ENCODE measurements around the gene C2orf66.

Gene C2orf66

GRCh38 chr2:196809260-196809659, at the start of gene C2orf66:
TSS of gene C2orf66 (minus strand) at chr2:196809355. CDS start at chr2:196809336, 19 bp downstream.
- H3K4me3 ChIP-seq (ENCODE audit: low read depth, low read length) = no peak within 1 kb of the TSS

DNA sequence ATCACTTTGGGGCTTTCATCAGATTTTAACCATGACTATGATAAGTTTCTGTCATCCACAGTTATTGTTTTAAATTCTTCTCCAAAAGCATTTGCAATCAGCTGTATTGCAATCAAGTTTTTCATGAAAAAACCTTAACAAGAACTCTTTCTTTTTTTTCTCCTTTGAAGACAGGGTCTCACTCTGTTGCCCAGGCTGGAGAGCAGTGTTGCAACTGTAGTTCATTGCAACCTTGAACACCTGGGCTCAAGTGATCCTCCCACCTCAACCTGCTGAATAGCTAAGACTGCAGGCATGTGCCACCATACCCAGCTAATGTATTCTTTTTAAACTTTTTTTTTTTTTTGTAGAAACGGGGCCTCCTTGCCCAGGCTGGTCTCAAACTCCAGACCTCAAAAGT, 45.5 kb upstream of the C2orf66 start:
- no peak overlapping the region for H3K4me3 ChIP-seq (ENCODE audit: low read depth, low read length)

GRCh38 chr2:196853301-196854087, 44.3 kb upstream of the C2orf66 start:
- no peak overlapping the region for H3K4me3 ChIP-seq (ENCODE audit: low read depth, low read length)

GRCh38 chr2:196851088-196851487, 41.9 kb upstream of the C2orf66 start:
- H3K4me3 ChIP-seq (ENCODE audit: low read depth, low read length) = no peak overlapping the region

DNA sequence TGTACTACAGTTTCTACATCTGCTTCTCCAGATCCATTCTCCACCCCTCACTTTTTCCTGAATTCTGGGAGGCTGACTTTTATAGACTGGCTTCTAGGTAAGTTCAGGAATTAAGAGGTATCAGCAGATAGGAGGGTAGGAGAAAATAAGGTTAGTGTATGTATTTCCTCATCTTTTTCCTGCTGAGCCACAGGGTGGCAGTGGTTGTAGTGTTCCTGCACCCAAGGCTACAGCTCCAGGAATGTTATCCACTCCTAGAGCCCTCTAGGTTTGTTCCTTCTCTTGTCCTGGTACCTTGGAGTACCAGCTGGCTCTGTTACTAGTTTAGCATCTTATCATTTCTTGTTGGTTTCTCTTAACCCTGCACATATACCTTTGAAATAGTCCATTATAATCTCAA, 40.7 kb upstream of the C2orf66 start:
- no peak overlapping the region for H3K4me3 ChIP-seq (ENCODE audit: low read depth, low read length)

DNA sequence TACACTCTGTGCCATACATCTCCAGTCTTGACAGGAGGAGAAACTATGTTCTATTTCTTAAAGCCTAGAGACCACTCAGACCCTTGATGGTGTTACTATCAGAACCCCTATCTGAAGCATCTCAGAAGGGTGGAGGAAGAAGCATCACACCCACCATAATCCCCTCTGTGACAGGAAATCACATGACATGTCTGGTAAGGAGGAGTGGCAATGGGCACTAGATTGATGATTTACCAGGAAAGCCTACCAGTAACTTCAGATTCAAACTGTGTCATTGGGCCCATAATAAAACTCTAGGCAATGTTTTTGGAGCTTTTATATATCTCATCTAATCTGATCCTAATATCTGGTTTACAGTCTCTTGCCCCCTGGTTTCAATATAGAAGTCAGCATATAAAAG, 37.1 kb upstream of the C2orf66 start:
- no peak overlapping the region for H3K4me3 ChIP-seq (ENCODE audit: low read depth, low read length)

GRCh38 chr2:196845371-196845770, 36.2 kb upstream of the C2orf66 start:
- H3K4me3 ChIP-seq (ENCODE audit: low read depth, low read length) = no peak overlapping the region

GRCh38 chr2:196840171-196840570, 31.0 kb upstream of the C2orf66 start:
- H3K4me3 ChIP-seq (ENCODE audit: low read depth, low read length) = no peak overlapping the region

GRCh38 chr2:196839574-196839973, 30.4 kb upstream of the C2orf66 start:
- no peak overlapping the region for H3K4me3 ChIP-seq (ENCODE audit: low read depth, low read length)

DNA sequence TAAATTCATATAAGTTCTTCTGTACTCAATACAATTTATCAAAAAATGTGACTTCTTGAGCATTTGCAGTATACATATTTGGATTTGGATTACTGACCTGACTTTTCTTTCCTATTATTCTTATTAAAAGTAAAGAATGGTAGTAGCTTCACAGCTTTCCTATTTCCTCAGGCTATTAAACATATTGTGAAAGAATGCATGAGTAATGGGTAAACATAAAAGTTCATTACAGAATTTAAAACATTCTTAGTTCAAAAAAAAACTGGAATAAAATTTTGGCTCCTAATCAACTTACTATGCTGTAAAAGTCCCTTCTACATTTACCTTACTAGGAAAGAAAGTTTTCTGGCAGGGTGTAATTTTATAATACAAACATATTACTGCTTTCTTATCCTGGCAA, 27.3 kb upstream of the C2orf66 start:
- no peak overlapping the region for H3K4me3 ChIP-seq (ENCODE audit: low read depth, low read length)

DNA sequence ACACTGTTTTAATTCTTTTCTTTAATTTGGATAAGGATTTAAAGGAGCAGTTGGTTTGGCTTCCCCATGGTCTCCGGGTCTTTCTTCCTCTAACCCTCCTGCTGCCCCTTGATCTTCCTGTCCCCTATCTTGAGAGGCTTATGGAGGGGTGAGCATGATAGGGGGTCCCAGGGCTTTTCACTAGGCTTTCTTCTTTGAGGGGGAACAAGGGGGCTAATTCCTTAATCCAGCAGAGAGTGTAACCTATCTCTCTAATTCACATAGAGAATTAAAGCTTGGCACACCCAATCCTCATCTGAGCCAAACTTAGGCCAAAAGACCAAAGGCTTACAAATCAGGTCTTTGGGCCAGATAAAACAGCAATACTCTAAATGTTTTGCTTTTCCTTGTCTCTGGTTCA, 21.5 kb upstream of the C2orf66 start:
- H3K4me3 ChIP-seq (ENCODE audit: low read depth, low read length) = no peak overlapping the region

DNA sequence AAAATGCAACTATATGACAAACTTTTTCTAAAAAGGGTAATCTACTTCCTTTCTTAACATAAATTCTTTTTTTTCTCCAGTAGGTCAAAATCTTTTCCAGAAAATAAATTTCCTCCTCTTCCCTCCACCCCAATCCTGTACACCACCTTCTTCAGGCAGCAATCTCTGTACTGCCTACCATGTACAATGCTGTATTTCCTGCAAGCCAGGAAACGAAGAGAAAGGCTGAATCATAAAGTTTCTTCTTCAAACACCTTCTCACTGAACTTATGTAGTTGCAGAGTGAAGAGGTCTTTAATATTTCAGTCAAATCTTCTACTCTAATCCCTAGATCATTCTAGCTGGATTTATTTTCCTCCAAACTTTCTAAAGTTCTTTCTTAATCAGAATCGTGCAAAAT, 18.2 kb upstream of the C2orf66 start:
- no peak overlapping the region for H3K4me3 ChIP-seq (ENCODE audit: low read depth, low read length)

DNA sequence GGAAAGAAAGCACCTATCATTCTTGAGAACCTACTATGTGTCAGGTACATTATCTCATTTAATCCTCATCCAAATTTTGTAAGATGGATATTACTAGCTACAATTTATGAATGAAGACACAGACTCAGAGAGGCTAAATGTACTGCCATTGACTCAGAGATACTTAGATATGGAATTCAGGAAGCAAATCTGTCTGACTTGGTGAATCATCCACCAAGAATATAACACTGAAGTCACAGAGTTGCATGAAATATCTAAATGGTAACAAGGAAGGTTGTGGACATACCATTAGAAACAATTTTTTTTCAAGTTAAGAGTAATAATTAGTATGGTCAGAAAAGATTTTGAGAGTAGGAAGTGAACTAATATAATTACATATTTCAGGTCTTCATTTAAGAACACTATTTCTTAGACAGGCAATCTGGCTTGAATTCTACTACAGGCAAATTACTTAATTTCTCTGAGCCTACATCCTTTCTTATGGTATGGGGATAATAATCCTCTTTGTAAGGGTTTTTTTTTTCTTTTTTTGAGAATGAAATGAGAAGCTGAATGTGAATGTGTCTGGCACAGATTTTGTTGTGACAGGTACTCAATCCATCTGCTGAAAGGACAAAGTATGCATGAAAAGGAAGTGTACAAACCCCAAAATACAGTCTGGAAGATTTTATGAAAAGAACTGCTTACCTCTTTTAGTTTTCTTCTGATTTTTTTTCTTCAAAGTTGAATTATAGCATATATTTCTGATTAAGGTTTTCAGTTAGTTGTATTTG, 14.8 kb upstream of the C2orf66 start:
- no peak overlapping the region for H3K4me3 ChIP-seq (ENCODE audit: low read depth, low read length)

GRCh38 chr2:196821195-196821594, 12.0 kb upstream of the C2orf66 start:
- no peak overlapping the region for H3K4me3 ChIP-seq (ENCODE audit: low read depth, low read length)

DNA sequence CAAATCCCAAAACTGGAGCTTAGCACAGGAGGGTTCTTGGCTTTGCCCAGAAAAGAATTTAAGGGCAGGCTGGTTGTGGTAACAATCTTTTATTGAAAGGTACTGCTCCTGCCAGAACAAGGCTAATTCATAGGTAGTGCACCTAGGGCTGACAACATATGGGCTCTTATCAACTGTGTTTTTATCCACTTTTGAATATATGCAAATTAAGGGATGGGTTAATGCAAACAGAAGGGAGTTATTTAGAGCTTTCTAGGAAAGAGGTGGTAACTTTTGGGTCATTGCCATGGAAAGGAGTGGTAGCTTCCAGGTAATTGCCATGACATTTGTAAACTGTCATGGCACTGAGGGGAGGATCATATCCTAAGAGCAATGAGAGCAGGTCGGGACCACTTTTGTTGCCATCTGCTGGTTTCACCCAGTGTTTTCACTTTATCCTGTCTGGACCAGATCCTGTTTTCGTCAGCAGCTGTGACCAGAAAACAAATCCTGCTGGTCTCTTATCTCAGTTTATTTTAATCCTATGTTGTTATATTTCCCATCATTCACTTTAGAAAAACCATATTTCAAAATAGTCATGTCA, 981 bp downstream of the C2orf66 start:
- H3K4me3 ChIP-seq (ENCODE audit: low read depth, low read length) = no peak overlapping the region

GRCh38 chr2:196804381-196804780, 4.8 kb downstream of the C2orf66 start:
- H3K4me3 ChIP-seq (ENCODE audit: low read depth, low read length) = no peak overlapping the region

- H3K4me3 ChIP-seq (ENCODE audit: low read depth, low read length) = no peak overlapping the region
Measured at GRCh38 chr2:196802401-196802800, 6.8 kb downstream of the C2orf66 start.

GRCh38 chr2:196801674-196802261, 7.4 kb downstream of the C2orf66 start:
- H3K4me3 ChIP-seq (ENCODE audit: low read depth, low read length) = no peak overlapping the region

GRCh38 chr2:196798980-196799379, 10.2 kb downstream of the C2orf66 start:
- H3K4me3 ChIP-seq (ENCODE audit: low read depth, low read length) = peak overlapping the region; percentile 90

DNA sequence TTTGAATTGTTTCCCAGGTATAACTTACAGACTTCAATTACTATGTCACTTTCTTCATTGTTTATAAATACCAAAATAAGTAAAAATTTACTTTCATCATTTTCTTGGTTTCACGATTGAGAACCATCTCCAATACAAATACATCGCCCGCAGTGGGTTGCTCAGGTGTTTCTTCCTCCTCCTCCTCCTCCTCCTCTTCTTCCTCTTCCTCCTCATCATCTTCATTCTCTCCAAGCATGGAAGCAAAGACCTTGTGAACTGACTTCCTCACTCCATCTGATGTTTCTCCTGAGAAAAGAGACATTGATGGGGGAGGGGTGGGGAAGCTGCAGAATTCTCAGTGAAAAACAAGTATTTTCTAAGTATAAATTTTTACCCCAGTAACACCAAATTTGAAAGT, 16.3 kb downstream of the C2orf66 start:
- no peak overlapping the region for H3K4me3 ChIP-seq (ENCODE audit: low read depth, low read length)

GRCh38 chr2:196783431-196784094, 25.6 kb downstream of the C2orf66 start:
- H3K4me3 ChIP-seq (ENCODE audit: low read depth, low read length) = no peak overlapping the region

Measured in iPS-11a (cell line).